BJ (cell line): ENCODE data around the gene POR. TPM values are rescaled to one million over a fixed set of nuclear protein-coding genes. Genes with fewer than 3 reads are reported as not detected.

Experiments
- CTCF ChIA-PET: fragments of 350-600 bp; formaldehyde crosslinking; extraction: SDS; loops from one replicate; lab custom pipeline; 2021; ENCODE audit warnings: antibody characterized with exemption, inconsistent platforms; lab: Yijun Ruan, JAX
- POLR2A ChIA-PET: fragments of 300-600 bp; sonication (Branson Sonifier 250); formaldehyde crosslinking; extraction: SDS; loops from one replicate; lab custom pipeline; 2021; ENCODE audit warnings: antibody characterized with exemption; lab: Charles Lee
- DNase-seq: peaks from one replicate; pipeline ENCODE4 v3.0.0-alpha.2; 2011; ENCODE audit warnings: low read depth
- H3K27me3 ChIP-seq: 2 replicates; pipeline ENCODE4 v1.6.0; 2011; ENCODE audit warnings: low read length; ENCODE audit not compliant: control insufficient read depth, insufficient read depth
- H3K36me3 ChIP-seq: 2 replicates; pipeline ENCODE4 v1.5.1; 2011; ENCODE audit warnings: low read length; ENCODE audit not compliant: control insufficient read depth, insufficient read depth
- H3K4me3 ChIP-seq: 2 replicates; pipeline ENCODE4 v1.5.1; 2011; ENCODE audit warnings: low read depth, mild to moderate bottlenecking, control low read depth, low read length
- polyA plus RNA-seq: library from polyadenylated mRNA; depleted of rRNA; stranded (reverse); fragments of >200 nt; gene quantifications from 2 replicates; pipeline ENCODE4 v1.2.3, GENCODE V29; 2011
- TF ChIP-seq, protein P1 (sequence below): IDR thresholded peaks from 2 replicates; pipeline ENCODE4 v1.5.1; 2011; ENCODE audit warnings: low read depth, mild to moderate bottlenecking, control low read depth, inconsistent platforms, low read length, moderate library complexity; ENCODE audit not compliant: insufficient read depth

Gene POR
- polyA plus RNA-seq, 1 experiment = 63.4 TPM

DNA sequence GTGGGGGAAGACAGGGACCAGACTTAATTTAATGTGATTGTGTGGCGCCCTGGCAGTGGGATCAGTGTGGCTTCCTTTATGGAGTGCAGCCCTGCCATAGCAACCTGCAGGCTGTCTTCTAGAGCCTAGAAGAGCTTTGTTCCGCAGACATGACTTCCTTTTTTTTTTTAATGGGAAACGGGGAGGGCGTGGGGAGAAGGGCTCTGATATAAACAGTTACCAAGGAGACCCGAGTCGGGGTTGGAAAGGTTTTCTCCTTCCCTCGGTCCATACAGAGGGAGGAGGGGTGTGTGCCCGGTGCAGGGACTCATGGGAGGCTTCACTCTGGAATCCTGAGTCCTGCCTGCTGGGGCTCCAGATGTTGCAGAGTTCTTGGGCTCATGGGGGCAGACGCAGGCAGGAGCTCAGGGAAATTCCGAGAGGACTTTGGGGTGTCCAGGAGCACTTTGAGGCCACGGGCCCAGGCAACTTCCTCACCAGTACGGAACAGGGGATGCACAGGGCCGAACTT is 52.6 kb downstream of the POR start:
- Histone ChIP-seq H3K27me3 (no peaks in the 10 kb centered on the region), H3K36me3 (0 out of 2 replicates have a peak, but pooled peaks cover 5% of the 10 kb centered on the region), H3K4me3 (no peak overlapping the region)
- ChIA-PET CTCF (interaction anchor here (0.8 kb wide), 1 partner anchor 17 kb away, joined by 3 read pairs; no protein-coding TSS in a partner anchor), POLR2A (no interaction called here)
- TF ChIP-seq, protein P1, sequence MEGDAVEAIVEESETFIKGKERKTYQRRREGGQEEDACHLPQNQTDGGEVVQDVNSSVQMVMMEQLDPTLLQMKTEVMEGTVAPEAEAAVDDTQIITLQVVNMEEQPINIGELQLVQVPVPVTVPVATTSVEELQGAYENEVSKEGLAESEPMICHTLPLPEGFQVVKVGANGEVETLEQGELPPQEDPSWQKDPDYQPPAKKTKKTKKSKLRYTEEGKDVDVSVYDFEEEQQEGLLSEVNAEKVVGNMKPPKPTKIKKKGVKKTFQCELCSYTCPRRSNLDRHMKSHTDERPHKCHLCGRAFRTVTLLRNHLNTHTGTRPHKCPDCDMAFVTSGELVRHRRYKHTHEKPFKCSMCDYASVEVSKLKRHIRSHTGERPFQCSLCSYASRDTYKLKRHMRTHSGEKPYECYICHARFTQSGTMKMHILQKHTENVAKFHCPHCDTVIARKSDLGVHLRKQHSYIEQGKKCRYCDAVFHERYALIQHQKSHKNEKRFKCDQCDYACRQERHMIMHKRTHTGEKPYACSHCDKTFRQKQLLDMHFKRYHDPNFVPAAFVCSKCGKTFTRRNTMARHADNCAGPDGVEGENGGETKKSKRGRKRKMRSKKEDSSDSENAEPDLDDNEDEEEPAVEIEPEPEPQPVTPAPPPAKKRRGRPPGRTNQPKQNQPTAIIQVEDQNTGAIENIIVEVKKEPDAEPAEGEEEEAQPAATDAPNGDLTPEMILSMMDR = no peak
- DNase-seq = no peak

DNA sequence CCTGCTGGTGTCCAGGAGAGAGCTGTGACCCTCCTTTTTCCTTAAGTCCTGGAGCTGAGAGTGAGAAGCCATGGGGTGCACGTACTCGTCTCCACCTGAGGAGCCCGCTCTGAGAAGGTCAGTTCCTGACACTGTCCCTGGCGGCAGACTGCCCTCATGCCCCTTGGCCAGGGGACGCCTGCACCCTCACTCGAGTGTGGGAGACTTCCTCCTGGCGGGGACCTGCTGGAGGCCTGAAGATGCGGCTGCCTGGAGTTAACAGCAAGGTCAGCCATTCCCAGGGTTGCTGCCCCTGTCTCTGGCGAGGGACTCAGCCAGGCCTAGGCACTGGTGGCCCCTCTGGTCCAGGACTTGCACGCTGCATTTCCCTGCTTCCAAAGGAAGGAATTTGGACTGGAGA is 53.1 kb downstream of the POR start:
- H3K27me3 ChIP-seq = no peaks in the 10 kb centered on the region
- POLR2A ChIA-PET = no interaction called here
- 0 out of 2 replicates have a peak, but pooled peaks cover 5% of the 10 kb centered on the region for H3K36me3 ChIP-seq
- TF ChIP-seq, protein P1 = no peak
- CTCF ChIA-PET = no interaction called here
- H3K4me3 ChIP-seq = no peak overlapping the region
- DNase-seq = no peak

DNA sequence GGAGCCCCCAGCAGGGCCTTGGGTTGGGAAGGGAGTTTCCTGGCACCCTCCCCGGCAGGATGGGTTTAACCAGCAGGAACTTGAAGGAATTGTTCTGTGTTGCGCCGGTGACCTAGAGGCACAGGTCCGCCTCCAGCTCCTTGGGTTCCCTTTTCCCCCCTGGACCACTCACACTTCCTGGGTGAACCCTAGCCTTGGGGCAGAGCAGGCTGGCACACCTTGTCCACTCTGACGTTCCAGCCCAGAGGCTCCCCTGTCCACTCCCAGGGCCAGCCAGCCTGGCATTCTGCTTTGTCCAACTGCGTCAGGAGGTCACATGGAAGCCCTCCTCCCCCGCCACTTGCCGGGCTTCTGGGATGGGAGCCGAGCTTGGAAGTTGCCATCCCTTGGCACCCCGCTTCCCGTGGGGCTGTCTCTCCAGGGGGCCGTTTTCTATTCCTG is 53.6 kb downstream of the POR start:
- TF ChIP-seq, protein P1 = no peak
- POLR2A ChIA-PET = no interaction called here
- Histone ChIP-seq H3K36me3 (peaks cover 5% of the 10 kb centered on the region; the same call in 1 of the 2 replicates), H3K4me3 (no peak overlapping the region), H3K27me3 (no peaks in the 10 kb centered on the region)
- CTCF ChIA-PET = no interaction called here
- DNase-seq = no peak

DNA sequence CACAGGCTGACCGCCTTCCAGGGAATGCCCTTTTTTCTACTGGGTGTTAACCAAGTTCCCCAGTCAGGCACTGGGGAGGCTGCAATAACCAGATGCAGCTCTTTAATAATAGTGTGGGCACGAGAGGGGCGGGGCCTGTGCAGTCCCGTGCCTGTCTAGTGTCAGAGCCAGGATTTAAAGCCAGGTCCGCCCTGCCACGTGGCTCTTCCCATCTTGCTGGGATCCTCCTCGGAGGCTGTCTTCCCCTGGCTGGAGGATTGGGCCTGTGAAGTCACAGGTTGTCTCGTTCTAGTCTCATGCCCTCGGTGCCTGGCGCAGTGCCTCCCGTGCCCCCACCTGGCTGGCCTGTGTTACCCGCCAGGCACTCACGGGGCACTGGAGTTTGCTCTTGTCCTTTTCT is 54.2 kb downstream of the POR start:
- TF ChIP-seq, protein P1 = no peak
- no peak for DNase-seq
- ChIA-PET CTCF (no interaction called here), POLR2A (no interaction called here)
- Histone ChIP-seq H3K4me3 (no peak overlapping the region), H3K36me3 (peaks cover 5% of the 10 kb centered on the region; the same call in 1 of the 2 replicates), H3K27me3 (no peaks in the 10 kb centered on the region)

DNA sequence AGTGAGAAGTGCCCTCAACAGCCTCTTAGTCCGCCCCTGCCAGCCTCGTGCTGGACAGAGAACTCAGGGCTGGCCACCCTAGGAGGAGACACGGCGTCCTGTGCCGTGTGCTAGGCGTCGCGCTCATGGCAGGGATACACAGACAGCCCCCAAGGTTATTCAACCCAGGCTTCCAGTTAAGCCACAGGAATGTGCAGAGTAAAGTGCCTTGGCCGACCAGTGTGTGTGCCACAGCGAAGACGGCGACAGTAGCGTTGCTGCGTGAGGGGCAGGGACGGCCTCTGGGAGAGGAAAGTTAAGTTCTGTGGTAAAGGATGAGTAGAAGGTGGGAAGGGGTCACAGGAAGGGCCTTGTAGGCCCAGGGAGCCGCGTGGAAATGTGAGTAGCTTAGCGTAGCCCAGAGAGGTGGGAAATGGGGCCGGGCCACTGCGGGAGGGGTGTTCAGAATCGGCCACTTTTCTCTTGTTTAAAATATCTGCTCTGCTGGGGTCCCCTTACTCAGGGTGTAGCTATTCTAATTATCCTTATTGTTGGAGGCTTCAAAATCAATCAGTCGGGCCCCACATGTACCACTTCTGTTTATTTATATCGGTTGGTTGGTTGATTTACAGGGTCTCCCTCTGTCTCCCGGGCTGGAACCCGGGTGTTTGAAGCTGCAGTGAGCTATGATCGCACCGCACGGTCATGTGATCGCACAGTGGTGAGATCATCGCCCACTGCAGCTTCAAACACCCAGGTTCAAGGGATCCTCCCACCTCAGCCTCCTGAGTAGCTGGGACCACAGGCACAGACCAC is 54.9 kb downstream of the POR start:
- DNase-seq = no peak
- CTCF ChIA-PET = no interaction called here
- POLR2A ChIA-PET = no interaction called here

More for the DNA sequence above, 54.9 kb downstream of the POR start:
- TF ChIP-seq, protein P1 = no peak
- Histone ChIP-seq H3K4me3 (no peak overlapping the region), H3K36me3 (peaks cover 5% of the 10 kb centered on the region; the same call in 1 of the 2 replicates), H3K27me3 (no peaks in the 10 kb centered on the region)
